ENCODE data around the gene YIF1B.
"Not testable (repeated sequence)": the region's sequence is repeated elsewhere in the genome, so short reads cannot be mapped to it uniquely, and the experiment has no call there.

Gene YIF1B

GRCh38 chr19:38315657-38316476 lies at the start of gene YIF1B:
YIF1B (minus strand) TSS chr19:38315947; CDS start chr19:38315917, 30 bp downstream.
- peak; percentile 99 for DNase-seq

GRCh38 chr19:38362946-38363688 lies 47.4 kb upstream of the YIF1B start:
- not testable (repeated sequence) for DNase-seq

GRCh38 chr19:38362076-38362945 lies 46.6 kb upstream of the YIF1B start:
- DNase-seq: peak; percentile 84

GRCh38 chr19:38361633-38362075 lies 45.9 kb upstream of the YIF1B start:
- DNase-seq: peak; percentile 92

- DNase-seq: no peak
Measured at GRCh38 chr19:38360839-38361631, 45.3 kb upstream of the YIF1B start.

- DNase-seq: peak; percentile 23
Measured at GRCh38 chr19:38360351-38360750, 44.6 kb upstream of the YIF1B start.

GRCh38 chr19:38359242-38360021 lies 43.7 kb upstream of the YIF1B start:
- no peak for DNase-seq

GRCh38 chr19:38358071-38358470 lies 42.3 kb upstream of the YIF1B start:
- no peak for DNase-seq

- peak; percentile 38 for DNase-seq
Measured at GRCh38 chr19:38355728-38356725, 40.3 kb upstream of the YIF1B start.

GRCh38 chr19:38352611-38353010 lies 36.9 kb upstream of the YIF1B start:
- peak; percentile 69 for DNase-seq

- peak; percentile 65 for DNase-seq
Measured at GRCh38 chr19:38351865-38352395, 36.2 kb upstream of the YIF1B start.

GRCh38 chr19:38350883-38351282 lies 35.1 kb upstream of the YIF1B start:
- DNase-seq: no peak

GRCh38 chr19:38346837-38347236 lies 31.1 kb upstream of the YIF1B start:
- no peak for DNase-seq

GRCh38 chr19:38340927-38341326 lies 25.2 kb upstream of the YIF1B start:
- no peak for DNase-seq

GRCh38 chr19:38339011-38339410 lies 23.3 kb upstream of the YIF1B start:
- DNase-seq: peak; percentile 37

GRCh38 chr19:38337360-38337653 lies 21.6 kb upstream of the YIF1B start:
- no peak for DNase-seq

GRCh38 chr19:38336638-38337359 lies 21.1 kb upstream of the YIF1B start:
- DNase-seq: peak; percentile 97

- DNase-seq: peak; percentile 99
Measured at GRCh38 chr19:38335949-38336637, 20.3 kb upstream of the YIF1B start.

GRCh38 chr19:38333245-38333644 lies 17.5 kb upstream of the YIF1B start:
- DNase-seq: no peak

All from NCI-H69 (cell line).